HFFc6 (cell line): ENCODE measurements around the gene CHMP5. TPM values are rescaled to one million over a fixed set of nuclear protein-coding genes. Genes with fewer than 3 reads are reported as not detected.
A peak's percentile ranks its signal among the peaks of the same experiment; 100 is the strongest.
"Not testable (repeated sequence)": the region's sequence is repeated elsewhere in the genome, so short reads cannot be mapped to it uniquely, and the experiment has no call there.

Experiments used
- DNase-seq: peaks from one replicate; pipeline ENCODE4 v3.0.0-alpha.2; 2018
- H3K27ac Mint-ChIP-seq: 2 replicates; pipeline ENCODE4 v1.8.0; 2020; ENCODE audit warnings: mild to moderate bottlenecking, mixed read lengths
- H3K27me3 Mint-ChIP-seq: 2 replicates; pipeline ENCODE4 v1.8.0; 2021; ENCODE audit warnings: mild to moderate bottlenecking, moderate library complexity, mixed read lengths; ENCODE audit not compliant: insufficient read depth
- H3K36me3 Mint-ChIP-seq: 2 replicates; pipeline ENCODE4 v1.8.0; 2021; ENCODE audit warnings: low read depth, mixed read lengths
- H3K4me1 Mint-ChIP-seq: 2 replicates; pipeline ENCODE4 v1.8.0; 2020; ENCODE audit warnings: low read depth, mixed read lengths
- H3K4me3 Mint-ChIP-seq: 2 replicates; pipeline ENCODE4 v1.8.0; 2020; ENCODE audit warnings: mild to moderate bottlenecking, moderate library complexity, mixed read lengths
- H3K9me3 Mint-ChIP-seq: 2 replicates; pipeline ENCODE4 v1.8.0; 2020; ENCODE audit warnings: mild to moderate bottlenecking, mixed read lengths
- CTCF ChIP-seq: fragments of 200-600 bp; sonication (generic); IDR thresholded peaks from 2 replicates; pipeline ENCODE4 v1.5.0; 2021; ENCODE audit warnings: antibody characterized with exemption, mild to moderate bottlenecking
- total RNA-seq, 6 experiments: library from RNA; stranded (reverse); fragmentation: NEBNext Ultra II Directional; extraction: Animal tissue kit (Norgen Biotek cat#: 25700); gene quantifications; 2 replicates in 1 of 6; 3 replicates in 5 of 6; pipeline ENCODE4 v1.2.3, GENCODE V29; 2021

CHMP5 gene
- total RNA-seq, 6 experiments from 2014 or later: 75.5 to 90.2 (median 78.8) TPM

DNA sequence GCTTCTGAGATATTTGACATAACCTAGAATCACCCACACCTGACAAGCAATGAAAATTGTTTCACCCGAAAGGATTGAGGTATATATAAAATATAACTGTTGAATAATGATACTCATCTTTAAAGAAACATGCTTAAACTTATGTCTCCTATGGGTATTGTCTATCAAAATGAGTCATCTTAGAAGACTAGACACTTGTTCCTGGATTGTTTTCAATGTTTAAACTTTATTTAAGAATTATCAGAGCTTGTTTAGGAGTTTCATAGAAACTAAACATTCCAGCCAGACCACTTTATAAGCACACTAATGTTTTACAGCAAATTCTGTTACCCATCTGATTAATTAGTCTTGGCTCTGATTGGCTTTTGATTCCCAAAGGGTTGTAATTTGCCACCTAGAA is 45.1 kb downstream of the CHMP5 start:
- no peak for TF ChIP-seq CTCF
- Mint-ChIP-seq H3K4me3 (no peak overlapping the region), H3K36me3 (peaks cover 26% of the 10 kb centered on the region), H3K9me3 (no peaks in the 10 kb centered on the region), H3K27me3 (no peaks in the 10 kb centered on the region; the same call in 1 of the 2 replicates), H3K4me1 (peaks cover 11% of the 10 kb centered on the region), H3K27ac (no peak overlapping the region)
- DNase-seq: no peak

DNA sequence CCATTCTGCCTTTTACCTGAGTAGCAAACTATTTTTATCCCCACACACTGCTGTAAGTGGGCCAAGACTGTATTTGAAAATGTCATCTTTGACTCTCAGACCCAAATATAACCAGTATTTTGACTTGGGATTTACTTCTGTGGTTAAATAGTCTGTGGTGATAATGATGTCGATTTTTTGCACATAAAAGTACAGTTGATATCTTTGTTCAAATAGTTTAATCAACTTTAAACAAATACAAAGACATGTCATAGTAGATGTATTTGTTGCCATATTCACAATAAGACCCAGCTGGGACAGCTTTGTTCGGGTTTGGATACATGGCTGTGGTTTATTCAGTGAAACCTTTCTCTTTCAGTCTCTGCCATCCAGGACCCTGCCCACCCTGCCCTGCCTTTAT is 45.9 kb downstream of the CHMP5 start:
- Mint-ChIP-seq H3K4me3 (no peak overlapping the region), H3K27me3 (no peaks in the 10 kb centered on the region; the same call in 1 of the 2 replicates), H3K27ac (peak overlapping the region; percentile 49), H3K9me3 (no peaks in the 10 kb centered on the region), H3K36me3 (peaks cover 32% of the 10 kb centered on the region), H3K4me1 (peaks cover 11% of the 10 kb centered on the region)
- no peak for TF ChIP-seq CTCF
- DNase-seq: no peak

GRCh38 chr9:33311953-33312352 is 47.1 kb downstream of the CHMP5 start:
- Mint-ChIP-seq H3K36me3 (peaks cover 43% of the 10 kb centered on the region), H3K4me1 (peaks cover 11% of the 10 kb centered on the region), H3K9me3 (no peaks in the 10 kb centered on the region), H3K4me3 (no peak overlapping the region), H3K27me3 (no peaks in the 10 kb centered on the region), H3K27ac (peak overlapping the region; percentile 61)
- TF ChIP-seq CTCF: no peak
- DNase-seq: peak; percentile 26

GRCh38 chr9:33315371-33315770 is 50.5 kb downstream of the CHMP5 start:
- Mint-ChIP-seq H3K27ac (peak overlapping the region; percentile 4; the same call in 1 of the 2 replicates), H3K9me3 (no peaks in the 10 kb centered on the region), H3K36me3 (peaks cover 48% of the 10 kb centered on the region), H3K4me3 (no peak overlapping the region), H3K27me3 (no peaks in the 10 kb centered on the region), H3K4me1 (peaks cover 35% of the 10 kb centered on the region)
- TF ChIP-seq CTCF: no peak
- no peak for DNase-seq

DNA sequence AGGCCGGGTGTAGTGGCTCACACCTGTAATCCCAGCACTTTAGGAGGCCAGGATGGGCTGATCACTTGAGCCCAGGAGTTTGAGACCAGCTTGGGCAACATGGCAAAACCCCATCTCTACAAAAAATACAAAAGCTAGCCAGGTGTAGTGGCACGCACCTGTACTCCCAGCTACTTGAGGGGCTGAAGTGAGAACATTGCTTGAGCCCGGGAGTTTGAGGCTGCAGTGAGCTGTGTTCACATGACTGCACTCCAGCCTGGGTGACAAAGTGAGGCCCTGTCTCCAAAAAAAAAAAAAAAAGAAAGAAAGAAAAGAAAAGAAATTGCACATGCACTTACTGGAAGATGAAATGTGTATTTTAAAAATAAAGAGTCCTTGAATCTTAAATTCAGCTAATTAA is 52.3 kb downstream of the CHMP5 start:
- H3K36me3 Mint-ChIP-seq: peaks cover 49% of the 10 kb centered on the region
- H3K27ac Mint-ChIP-seq: not testable (repeated sequence)

DNA sequence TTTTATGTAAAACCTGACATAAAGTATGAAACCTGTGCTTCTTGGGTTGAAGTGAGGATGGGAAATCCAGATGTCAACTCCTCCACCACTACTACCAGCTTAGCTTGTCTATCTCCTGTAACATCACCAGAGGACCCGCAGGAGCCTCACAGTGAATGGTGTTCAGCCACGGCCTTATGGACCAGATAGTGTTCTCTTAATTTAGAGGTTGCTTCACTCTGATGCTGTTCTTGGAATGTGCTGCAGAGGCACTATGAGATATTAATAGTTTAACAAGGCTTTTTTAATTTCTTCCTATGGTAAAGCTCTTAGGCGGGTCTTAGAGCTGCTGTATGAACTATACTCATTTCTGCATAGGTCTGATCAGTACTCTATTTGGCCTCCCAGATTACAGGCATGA is 53.4 kb downstream of the CHMP5 start:
- TF ChIP-seq CTCF: no peak
- Mint-ChIP-seq H3K9me3 (no peaks in the 10 kb centered on the region), H3K36me3 (peaks cover 57% of the 10 kb centered on the region), H3K4me3 (no peak overlapping the region), H3K27me3 (no peaks in the 10 kb centered on the region), H3K27ac (peak overlapping the region; percentile 89), H3K4me1 (peaks cover 48% of the 10 kb centered on the region)
- no peak for DNase-seq

More for the DNA sequence above, 52.3 kb downstream of the CHMP5 start:
- H3K9me3 Mint-ChIP-seq, H3K27me3 Mint-ChIP-seq, H3K4me3 Mint-ChIP-seq, DNase-seq: not testable (repeated sequence)
- H3K4me1 Mint-ChIP-seq: peaks cover 38% of the 10 kb centered on the region
